LNCAP (cell line): ENCODE results near the gene SLC9A9.

Experiments
- CTCF ChIP-seq: fragments of 450-650 bp; IDR thresholded peaks from 2 replicates; pipeline ENCODE4 v1.5.1; 2017; ENCODE audit warnings: mild to moderate bottlenecking

The SLC9A9 gene

GRCh38 chr3:143658116-143658515, 190.2 kb downstream of the SLC9A9 start:
- no peak for TF ChIP-seq CTCF

GRCh38 chr3:143657391-143657790, 190.9 kb downstream of the SLC9A9 start:
- TF ChIP-seq CTCF, result no peak

GRCh38 chr3:143654906-143655305, 193.4 kb downstream of the SLC9A9 start:
- TF ChIP-seq CTCF, result no peak

GRCh38 chr3:143653935-143654334, 194.3 kb downstream of the SLC9A9 start:
- no peak for TF ChIP-seq CTCF

- no peak for TF ChIP-seq CTCF
Observed at GRCh38 chr3:143653493-143653892, 194.8 kb downstream of the SLC9A9 start.

- TF ChIP-seq CTCF, result no peak
Observed at GRCh38 chr3:143652118-143652517, 196.2 kb downstream of the SLC9A9 start.

GRCh38 chr3:143650827-143651226, 197.4 kb downstream of the SLC9A9 start:
- TF ChIP-seq CTCF, result no peak

- no peak for TF ChIP-seq CTCF
Observed at GRCh38 chr3:143650120-143650519, 198.1 kb downstream of the SLC9A9 start.
